Stimulated activated naive CD4-positive, alpha-beta T cell (primary cell): ENCODE results near the gene FXR2.
A peak's percentile ranks its signal among the peaks of the same experiment; 100 is the strongest.

Experiments
- DNase-seq, 6 experiments: peaks; one replicate each; lab custom pipeline; 2025; lab: John Stamatoyannopoulos, UW

FXR2 gene

DNA sequence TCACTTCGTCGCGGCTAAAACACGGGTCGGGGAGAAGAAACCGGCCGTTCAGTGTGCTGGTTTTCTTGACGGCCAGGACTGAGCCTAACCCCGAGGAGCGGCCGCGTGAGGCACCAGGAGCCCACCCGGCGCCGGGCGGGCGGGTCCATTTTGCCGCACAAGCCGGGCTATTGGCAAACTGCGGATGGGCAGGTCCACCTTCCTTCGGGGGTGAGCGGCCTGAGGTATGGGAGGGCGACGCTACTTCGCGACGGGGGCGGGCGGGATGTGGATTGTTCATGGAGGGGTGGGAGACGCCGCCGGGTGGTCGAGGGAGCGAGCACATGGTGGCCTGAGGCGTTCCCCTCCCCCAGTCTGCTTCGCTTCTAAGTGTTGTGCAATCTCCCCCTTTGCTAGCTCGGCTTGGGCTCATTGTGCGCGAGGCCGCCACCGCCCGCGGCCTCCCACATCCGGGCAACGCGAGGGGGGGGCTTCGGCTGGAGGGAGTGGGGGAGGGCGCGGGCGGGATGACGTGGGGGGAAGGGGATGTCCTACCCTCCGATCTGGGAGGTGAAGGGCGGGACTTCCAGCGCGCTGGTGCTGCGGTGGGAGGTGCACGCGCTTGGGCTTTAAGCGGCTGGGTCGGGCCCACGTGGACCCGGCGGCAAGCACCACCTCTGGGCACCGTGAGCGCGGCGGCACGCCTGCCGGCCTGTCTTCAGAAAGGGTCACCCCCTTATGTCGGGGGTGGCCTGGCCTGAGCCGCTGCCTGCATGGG, 41.2 kb downstream of the FXR2 start:
- peak; percentile 78 to 93 (median 88) for DNase-seq

DNA sequence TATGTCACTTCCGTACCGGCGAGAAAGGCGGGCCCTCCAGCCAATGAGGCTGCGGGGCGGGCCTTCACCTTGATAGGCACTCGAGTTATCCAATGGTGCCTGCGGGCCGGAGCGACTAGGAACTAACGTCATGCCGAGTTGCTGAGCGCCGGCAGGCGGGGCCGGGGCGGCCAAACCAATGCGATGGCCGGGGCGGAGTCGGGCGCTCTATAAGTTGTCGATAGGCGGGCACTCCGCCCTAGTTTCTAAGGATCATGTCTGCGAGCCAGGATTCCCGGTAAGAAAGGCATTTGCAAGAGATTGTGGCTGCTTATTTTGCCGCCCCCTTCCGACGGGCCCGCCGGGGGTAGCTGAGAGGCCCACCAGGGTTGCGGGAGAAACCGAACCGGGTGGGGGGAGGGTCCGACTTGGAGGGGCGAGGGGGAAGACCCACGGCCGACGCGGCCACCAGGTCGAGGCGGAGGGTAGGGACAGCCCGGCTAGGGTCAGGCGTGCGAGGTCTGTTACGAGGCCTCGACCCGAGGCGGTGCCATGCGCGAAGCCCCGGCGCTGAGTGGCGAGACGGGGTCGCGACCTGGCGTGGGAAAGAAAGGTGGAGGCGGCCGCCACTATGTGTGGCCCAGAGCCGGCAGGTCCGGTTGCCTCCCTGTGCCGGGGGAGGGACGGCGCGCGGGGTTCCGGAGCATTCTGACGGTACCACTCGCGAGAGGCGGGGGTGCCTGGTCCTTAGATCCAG, 41.9 kb downstream of the FXR2 start:
- peak; percentile 99 to 100 (median 100) for DNase-seq

DNA sequence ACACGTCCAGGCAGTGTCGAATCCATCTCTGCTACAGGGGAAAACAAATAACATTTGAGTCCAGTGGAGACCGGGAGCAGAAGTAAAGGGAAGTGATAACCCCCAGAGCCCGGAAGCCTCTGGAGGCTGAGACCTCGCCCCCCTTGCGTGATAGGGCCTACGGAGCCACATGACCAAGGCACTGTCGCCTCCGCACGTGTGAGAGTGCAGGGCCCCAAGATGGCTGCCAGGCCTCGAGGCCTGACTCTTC, 42.4 kb downstream of the FXR2 start:
- no peak for DNase-seq

DNA sequence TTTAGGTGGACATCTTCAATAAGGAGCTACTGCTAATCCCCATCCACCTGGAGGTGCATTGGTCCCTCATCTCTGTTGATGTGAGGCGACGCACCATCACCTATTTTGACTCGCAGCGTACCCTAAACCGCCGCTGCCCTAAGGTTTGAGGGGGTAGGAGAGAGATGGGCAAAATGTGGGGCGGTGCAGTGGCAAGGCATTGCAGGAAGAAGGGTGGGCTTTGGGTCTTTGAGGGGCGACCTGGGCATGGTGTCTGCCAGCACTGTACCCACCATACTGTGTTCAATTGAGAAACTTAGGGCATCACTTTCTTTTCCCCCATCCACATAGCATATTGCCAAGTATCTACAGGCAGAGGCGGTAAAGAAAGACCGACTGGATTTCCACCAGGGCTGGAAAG, 44.3 kb downstream of the FXR2 start:
- DNase-seq, result no peak

DNA sequence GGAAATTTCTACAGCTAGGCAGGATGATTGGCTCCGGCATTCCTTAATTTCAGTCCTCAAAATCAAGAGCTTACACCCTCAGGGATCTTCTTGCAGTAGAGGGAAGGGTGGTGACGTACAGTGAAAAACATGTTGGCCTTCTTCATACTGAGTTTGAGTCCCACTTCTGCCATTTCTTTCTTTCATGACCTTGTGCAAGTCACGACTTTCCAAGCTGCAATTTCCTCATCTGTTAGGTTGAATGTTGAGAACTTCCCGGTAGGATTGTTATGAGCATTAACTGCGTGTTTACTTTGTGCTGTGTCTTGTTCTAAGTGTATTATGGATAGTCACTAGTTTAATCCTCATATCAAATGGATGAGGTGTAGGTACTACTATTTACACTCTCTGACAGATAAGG, 45.1 kb downstream of the FXR2 start:
- no peak for DNase-seq

DNA sequence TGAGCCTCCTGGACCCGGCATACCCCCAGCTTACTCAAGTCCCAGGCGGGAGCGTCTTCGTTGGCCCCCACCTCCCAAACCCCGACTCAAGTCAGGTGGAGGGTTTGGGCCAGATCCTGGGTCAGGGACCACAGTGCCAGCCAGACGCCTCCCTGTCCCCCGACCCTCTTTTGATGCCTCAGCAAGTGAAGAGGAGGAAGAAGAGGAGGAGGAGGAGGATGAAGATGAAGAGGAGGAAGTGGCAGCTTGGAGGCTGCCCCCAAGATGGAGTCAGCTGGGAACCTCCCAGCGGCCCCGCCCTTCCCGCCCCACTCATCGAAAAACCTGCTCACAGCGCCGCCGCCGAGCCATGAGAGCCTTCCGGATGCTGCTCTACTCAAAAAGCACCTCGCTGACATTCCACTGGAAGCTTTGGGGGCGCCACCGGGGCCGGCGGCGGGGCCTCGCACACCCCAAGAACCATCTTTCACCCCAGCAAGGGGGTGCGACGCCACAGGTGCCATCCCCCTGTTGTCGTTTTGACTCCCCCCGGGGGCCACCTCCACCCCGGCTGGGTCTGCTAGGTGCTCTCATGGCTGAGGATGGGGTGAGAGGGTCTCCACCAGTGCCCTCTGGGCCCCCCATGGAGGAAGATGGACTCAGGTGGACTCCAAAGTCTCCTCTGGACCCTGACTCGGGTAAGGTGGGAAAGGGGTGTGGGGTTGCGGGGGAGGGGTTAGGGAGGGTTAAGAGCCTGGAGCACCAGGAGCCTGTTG, 51.4 kb downstream of the FXR2 start:
- no peak for DNase-seq

DNA sequence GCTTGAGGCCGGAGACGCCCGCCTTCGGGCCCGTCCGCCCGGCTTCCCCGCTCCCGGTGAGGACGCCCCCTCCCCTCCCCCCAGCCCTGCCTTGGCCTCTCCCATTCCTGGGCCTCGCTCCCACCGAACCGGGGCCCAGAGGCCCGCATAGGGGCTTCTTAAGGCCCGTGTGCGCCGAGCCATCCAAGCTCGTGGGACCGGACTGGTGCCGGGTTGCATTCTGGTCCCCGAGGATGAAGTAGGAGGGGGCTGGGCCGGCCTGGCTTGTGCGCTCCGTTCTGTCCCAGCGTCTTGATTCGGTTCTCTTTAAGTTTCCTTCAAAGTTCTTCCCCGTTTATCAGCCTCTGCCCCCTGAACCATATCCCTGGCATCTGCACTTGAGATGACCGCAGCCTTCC, 52.5 kb downstream of the FXR2 start:
- DNase-seq, result no peak

DNA sequence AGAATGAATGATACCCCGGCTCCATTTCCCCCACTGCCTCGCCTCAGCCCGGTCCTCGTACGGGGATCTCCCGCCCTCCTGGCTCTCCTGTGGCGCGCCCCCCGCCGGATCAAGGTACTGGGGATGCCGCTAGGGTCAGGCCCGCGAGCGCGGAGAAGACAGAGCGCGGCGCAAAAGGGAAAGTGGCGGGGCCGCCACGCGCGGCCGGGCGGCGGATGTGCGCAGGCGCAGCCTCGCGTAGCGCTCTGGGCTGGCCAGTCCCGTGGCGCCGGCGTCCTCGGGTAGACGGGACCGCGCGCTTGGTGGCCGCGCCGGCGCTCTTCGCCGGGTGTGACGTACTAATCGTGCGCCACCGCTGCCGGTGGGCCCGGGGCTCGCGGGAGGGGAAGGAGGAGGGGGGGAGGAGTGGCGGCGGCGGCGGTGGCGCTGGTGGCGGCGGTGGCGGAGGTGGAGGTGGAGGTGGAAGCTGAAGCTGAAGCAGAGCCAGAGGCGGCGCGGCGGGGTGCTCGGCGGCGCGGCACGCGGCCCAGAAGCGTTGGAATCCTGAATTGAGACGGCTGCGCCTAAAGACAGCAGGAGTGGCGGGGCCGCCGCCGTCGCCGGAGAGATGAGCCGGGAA, 53.0 kb downstream of the FXR2 start, which contains the start of gene SENP3:
TSS of gene SENP3 (plus strand) at position 331 of the 619 bp plus-strand sequence. CDS start 1,158 bp downstream, outside the sequence.
- DNase-seq, result peak; percentile 82 to 91 (median 88)

DNA sequence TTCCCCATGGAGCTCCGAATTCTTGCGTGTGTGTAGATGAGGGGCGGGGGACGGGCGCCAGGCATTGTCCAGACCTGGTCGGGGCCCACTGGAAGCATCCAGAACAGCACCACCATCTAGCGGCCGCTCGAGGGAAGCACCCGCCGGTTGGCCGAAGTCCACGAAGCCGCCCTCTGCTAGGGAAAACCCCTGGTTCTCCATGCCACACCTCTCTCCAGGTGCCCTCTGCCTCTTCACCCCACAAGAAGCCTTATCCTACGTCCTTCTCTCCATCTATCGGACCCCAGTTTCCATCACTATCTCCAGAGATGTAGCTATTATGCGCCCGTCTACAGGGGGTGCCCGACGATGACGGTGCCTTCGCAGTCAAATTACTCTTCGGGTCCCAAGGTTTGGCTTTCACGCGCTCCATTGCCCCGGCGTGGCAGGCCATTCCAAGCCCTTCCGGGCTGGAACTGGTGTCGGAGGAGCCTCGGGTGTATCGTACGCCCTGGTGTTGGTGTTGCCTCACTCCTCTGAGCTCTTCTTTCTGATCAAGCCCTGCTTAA, 53.6 kb downstream of the FXR2 start:
- DNase-seq, result peak; percentile 65 to 86 (median 75)

DNA sequence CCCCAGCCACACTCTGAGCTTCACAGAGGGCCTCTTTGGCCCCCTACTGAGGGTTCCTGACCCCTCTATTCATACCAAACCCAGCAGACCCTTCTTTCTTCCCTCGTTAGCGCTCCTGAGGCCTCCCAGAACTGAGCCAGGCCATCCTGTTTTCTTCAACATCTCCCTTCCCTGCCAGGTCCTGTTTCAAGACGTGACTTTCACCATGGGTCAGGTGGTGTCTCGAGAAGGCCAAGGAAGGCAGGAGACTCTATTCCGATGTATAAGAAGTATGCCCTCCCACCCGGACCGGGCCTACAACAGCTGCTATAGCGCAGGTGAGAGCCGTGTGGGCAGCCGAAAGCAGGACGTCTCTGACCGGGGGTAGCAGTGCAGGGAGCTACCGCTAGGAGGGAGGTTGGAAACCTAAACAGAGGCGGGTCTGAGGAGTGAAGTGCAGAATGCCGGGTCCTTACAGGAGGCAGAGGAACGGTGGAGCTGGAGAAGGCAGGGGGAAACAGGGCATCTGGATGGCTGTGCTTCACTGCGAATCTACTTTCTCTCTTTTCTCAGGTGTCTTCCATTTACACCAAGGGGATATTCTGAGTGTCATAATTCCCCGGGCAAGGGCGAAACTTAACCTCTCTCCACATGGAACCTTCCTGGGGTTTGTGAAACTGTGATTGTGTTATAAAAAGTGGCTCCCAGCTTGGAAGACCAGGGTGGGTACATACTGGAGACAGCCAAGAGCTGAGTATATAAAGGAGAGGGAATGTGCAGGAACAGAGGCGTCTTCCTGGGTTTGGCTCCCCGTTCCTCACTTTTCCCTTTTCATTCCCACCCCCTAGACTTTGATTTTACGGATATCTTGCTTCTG, 54.3 kb downstream of the FXR2 start:
- peak in 5 of 6 experiments; percentile 15 to 50 (median 39) for DNase-seq

DNA sequence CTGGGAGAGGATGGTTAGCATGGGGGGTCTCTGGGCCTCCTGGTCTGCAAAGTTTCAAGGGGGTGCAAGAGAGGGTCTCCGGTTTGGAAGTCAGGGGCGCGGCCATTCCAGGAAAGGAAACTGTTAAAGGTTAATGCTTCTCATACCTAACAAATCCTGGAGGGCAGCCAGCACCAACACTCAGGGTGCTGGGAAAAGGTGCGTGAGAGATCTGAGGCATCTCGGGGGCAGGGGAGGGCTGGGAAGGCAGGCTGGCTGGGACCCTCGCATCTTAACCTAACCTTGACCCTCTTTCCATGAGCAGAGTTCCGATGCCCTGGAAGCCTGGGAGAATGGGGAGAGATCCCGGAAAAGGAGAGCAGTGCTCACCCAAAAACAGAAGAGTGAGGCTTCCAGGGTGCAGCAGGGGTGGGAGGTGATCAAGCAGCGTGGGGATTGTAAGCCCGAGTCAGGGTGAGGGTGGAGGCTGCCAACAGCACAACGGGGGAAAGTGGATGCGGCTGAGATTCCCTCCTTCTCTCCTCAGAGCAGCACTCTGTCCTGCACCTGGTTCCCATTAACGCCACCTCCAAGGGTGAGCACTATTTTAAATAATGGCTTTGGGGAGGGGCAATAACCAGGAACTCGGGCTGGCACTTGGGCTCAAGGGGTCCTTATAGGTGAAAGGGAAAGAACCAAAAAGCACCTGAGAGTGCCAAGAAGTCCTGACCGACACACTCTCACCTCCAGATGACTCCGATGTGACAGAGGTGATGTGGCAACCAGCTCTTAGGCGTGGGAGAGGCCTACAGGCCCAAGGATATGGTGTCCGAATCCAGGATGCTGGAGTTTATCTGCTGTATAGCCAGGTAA, 55.2 kb downstream of the FXR2 start:
- no peak for DNase-seq

DNA sequence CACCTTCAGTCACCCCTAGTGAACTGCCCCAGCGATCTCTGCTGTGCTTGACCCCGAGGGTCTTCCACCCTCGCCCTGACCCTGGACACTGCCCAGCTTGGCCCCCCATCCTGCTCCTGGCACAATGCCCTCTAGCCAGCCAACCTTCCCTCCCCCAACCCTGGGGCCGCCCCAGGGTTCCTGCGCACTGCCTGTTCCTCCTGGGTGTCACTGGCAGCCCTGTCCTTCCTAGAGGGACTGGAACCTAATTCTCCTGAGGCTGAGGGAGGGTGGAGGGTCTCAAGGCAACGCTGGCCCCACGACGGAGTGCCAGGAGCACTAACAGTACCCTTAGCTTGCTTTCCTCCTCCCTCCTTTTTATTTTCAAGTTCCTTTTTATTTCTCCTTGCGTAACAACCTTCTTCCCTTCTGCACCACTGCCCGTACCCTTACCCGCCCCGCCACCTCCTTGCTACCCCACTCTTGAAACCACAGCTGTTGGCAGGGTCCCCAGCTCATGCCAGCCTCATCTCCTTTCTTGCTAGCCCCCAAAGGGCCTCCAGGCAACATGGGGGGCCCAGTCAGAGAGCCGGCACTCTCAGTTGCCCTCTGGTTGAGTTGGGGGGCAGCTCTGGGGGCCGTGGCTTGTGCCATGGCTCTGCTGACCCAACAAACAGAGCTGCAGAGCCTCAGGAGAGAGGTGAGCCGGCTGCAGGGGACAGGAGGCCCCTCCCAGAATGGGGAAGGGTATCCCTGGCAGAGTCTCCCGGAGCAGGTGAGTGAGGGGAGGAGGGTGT, 56.0 kb downstream of the FXR2 start, which contains the start of gene TNFSF13:
TSS of gene TNFSF13 (plus strand) at position 207 of the 776 bp plus-strand sequence. CDS start at position 497, 290 bp downstream.
- DNase-seq, result no peak

DNA sequence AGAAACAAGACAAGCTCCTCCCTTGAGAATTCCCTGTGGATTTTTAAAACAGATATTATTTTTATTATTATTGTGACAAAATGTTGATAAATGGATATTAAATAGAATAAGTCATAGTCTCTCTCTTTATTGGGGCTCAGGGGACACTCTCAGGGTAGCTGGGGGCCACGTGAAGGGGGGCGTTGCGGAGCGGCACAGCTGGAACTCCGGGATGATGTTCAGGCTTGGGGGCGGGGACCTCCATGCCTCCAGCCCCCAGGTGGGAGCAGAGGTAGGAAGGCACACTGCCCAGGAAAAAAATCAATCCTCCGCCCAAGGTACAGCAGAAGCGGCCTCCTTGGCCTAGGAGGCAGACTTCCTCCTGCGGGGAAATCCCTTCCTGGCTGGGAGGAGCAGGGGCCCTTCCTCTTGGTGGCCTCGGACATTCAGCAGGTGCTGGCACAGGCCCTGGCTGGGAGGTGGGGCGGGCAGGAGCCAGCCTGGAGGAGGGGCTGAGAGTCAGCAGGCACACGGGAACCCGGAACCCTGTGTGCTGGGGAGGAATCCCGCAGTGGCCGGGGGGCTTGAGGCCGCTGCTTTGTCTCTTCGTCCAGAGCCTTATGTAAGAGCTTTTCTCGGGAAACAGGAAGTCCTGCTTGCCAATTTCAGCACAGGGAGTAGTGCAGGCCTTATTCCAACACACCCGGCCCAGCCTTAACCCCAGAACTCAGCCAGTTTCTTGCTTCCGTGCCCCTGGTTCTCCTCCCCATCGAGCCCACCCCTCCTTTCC, 56.7 kb downstream of the FXR2 start:
- DNase-seq, result no peak

DNA sequence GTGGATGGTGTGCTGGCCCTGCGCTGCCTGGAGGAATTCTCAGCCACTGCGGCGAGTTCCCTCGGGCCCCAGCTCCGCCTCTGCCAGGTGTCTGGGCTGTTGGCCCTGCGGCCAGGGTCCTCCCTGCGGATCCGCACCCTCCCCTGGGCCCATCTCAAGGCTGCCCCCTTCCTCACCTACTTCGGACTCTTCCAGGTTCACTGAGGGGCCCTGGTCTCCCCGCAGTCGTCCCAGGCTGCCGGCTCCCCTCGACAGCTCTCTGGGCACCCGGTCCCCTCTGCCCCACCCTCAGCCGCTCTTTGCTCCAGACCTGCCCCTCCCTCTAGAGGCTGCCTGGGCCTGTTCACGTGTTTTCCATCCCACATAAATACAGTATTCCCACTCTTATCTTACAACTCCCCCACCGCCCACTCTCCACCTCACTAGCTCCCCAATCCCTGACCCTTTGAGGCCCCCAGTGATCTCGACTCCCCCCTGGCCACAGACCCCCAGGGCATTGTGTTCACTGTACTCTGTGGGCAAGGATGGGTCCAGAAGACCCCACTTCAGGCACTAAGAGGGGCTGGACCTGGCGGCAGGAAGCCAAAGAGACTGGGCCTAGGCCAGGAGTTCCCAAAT, 57.4 kb downstream of the FXR2 start:
- no peak for DNase-seq

DNA sequence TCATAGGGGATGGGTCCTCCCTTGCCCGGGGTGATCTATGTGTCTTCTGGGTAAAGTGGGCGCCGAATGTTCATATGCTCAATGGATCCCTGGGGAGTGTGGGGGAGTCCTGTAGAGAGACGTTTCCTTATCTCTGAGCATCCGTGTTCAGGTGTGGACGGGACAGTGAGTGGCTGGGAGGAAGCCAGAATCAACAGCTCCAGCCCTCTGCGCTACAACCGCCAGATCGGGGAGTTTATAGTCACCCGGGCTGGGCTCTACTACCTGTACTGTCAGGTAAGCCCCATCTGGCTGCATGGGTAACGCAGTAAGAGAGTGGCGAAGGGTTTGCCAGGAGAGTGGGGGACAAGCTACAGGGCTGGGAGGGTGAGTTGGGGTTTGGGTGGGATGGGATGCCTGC, 58.1 kb downstream of the FXR2 start:
- no peak for DNase-seq

DNA sequence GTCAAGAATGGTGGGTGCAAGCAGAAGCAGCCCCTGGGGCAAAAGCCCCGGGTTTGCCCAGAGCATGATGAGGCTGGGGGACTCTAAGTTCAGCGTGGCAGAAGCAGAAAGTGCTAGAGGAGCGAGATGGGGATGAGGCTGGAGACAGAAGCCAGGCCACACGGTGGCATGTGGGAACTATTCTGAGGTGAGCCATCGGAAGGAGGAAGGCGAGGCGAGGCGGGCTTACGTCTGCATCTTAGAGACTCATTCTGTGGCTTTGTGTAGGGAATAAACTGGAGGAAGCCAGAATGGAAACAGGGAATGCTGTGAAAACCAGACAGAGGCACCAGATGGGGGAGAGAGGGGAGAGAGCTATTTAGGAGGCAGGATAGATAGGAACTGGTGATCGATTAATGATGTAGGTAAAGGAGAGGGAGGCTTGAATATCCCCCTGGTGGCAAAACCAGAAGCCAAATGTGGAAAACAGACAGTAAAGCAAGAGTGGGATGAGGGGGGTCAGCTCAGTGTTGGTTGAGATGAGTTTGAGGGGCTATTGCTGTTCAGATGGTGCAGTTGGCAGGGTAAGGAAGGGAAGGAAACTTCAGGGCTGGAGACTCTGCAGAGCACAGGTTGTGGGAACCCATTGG, 59.3 kb downstream of the FXR2 start:
- DNase-seq, result no peak

DNA sequence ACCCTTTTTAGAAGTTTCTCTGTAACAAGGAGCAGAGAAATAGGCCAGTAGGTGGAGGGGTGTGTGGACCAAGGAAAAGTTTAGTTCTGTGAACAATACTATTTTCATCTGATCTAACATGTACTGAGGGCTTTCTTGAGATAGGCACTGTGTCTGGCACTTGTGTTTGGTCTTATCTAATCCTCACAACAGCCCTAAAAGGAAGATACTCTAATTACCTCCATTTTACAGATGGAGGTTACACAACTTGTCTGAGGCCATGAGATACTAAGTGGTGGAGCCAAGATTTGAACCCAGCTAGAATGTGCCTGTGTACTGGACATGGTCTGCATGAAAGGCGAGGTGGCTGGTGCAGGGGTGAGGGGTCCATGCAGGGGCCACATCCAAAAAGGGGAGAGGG, 61.3 kb downstream of the FXR2 start:
- DNase-seq, result no peak
